K562 (cell line): ENCODE measurements around the gene KRT82. TPM values are rescaled to one million over a fixed set of nuclear protein-coding genes. Genes with fewer than 3 reads are reported as not detected.

Source experiments
- ATAC-seq: fragments of 200-7000 bp; cut with Tn5 transposase; 3 replicates; pipeline ENCODE4 v1.9.1; 2020; ENCODE audit warnings: moderate library complexity
- BruUV-seq: library from RNA; stranded (reverse); fragments of 400-500 nt; replicated peaks from 2 replicates; lab custom pipeline; 2021; lab: Mats Ljungman, UMichigan
- CTCF ChIA-PET: fragments of 300-600 bp; formaldehyde crosslinking; extraction: SDS; loops from one replicate; lab custom pipeline; 2021; ENCODE audit warnings: low intra/inter-chr PET ratio; lab: Yijun Ruan, JAX
- POLR2A ChIA-PET: fragments of 300-600, 350-650 bp; sonication (Branson Sonifier 250); formaldehyde crosslinking; extraction: SDS; loops from one replicate; lab custom pipeline; 2021; ENCODE audit warnings: antibody characterized with exemption, inconsistent platforms; lab: Yijun Ruan, JAX
- DNase-seq, 4 experiments: peaks; one replicate each; pipeline versions ENCODE4 v3.0.0 to v3.0.0-alpha.2; 2011 to 2018; ENCODE audit warnings: low spot score in 3 of 4, mixed read lengths in 3 of 4; ENCODE audit errors: extremely low read depth in 1 of 4
- FAIRE-seq: peaks from 2 replicates; lab custom pipeline; 2011; peaks lifted over from hg19 to GRCh38; lab: Jason Lieb, UNC
- H2AFZ ChIP-seq: 2 replicates; pipeline ENCODE4 v1.6.0; 2011; ENCODE audit warnings: low read depth, low read length, control low read depth, inconsistent platforms
- H3K27ac ChIP-seq: fragments of 200-600 bp; 3 replicates; pipeline ENCODE4 v1.8.0; 2011; ENCODE audit warnings: low read depth, mild to moderate bottlenecking, control low read depth, inconsistent platforms, low read length, moderate library complexity, mixed read lengths; ENCODE audit errors: extremely low read depth
- H3K27me3 ChIP-seq, 2 experiments: fragments of 300-600 bp in 1 of 2; 2 replicates in 1 of 2; 3 replicates in 1 of 2; pipeline versions ENCODE4 v1.6.0 to v1.8.0; 2011; ENCODE audit warnings: inconsistent platforms in 2 of 2, low read length in 2 of 2, mild to moderate bottlenecking in 1 of 2, mixed read lengths in 1 of 2, moderate library complexity in 1 of 2; ENCODE audit not compliant: control insufficient read depth in 2 of 2, insufficient read depth in 2 of 2
- H3K36me3 ChIP-seq: fragments of 300-600 bp; 3 replicates; pipeline ENCODE4 v1.8.0; 2011; ENCODE audit warnings: mild to moderate bottlenecking, low read length, inconsistent platforms; ENCODE audit not compliant: control insufficient read depth, insufficient read depth
- H3K4me1 ChIP-seq, 2 experiments: fragments of 200-600 bp in 1 of 2; replicated peaks in 1 of 2; 2 replicates in 1 of 2; 3 replicates in 1 of 2; pipeline versions ENCODE4 v1.5.1 to v1.8.0; 2011; ENCODE audit warnings: inconsistent platforms in 2 of 2, low read length in 2 of 2, mild to moderate bottlenecking in 1 of 2, mixed read lengths in 1 of 2, moderate library complexity in 1 of 2; ENCODE audit not compliant: control insufficient read depth in 2 of 2, insufficient read depth in 2 of 2
- H3K4me2 ChIP-seq: 2 replicates; pipeline ENCODE4 v1.6.1; 2011; ENCODE audit warnings: low read length, control low read depth, inconsistent platforms, mixed read lengths; ENCODE audit not compliant: insufficient read depth
- H3K4me3 ChIP-seq: fragments of 200-600 bp; sonication (generic), shearing (Covaris generic); 2 replicates; pipeline ENCODE4 v1.5.1; 2016; ENCODE audit warnings: control low read depth, inconsistent platforms
- H3K79me2 ChIP-seq: fragments of 200-600 bp; 3 replicates; pipeline ENCODE4 v1.8.0; 2011; ENCODE audit warnings: low read length, inconsistent platforms; ENCODE audit not compliant: control insufficient read depth, insufficient read depth
- H3K9ac ChIP-seq, 2 experiments: 2 replicates each; pipeline versions ENCODE4 v1.6.0 to v1.6.1; 2011; ENCODE audit warnings: low read depth in 2 of 2, low read length in 2 of 2, control low read depth in 1 of 2, inconsistent platforms in 1 of 2, mild to moderate bottlenecking in 1 of 2, mixed read lengths in 1 of 2; ENCODE audit not compliant: insufficient read depth in 1 of 2
- H3K9me1 ChIP-seq: one replicate; pipeline ENCODE4 v1.6.0; 2011; ENCODE audit warnings: inconsistent platforms, mild to moderate bottlenecking, low read length, moderate library complexity; ENCODE audit not compliant: control insufficient read depth, insufficient read depth
- H3K9me3 ChIP-seq: replicated peaks from 2 replicates; pipeline ENCODE4 v1.5.1; 2011; ENCODE audit warnings: low read depth, low read length, inconsistent platforms; ENCODE audit not compliant: control insufficient read depth, insufficient read depth
- H4K20me1 ChIP-seq: replicated peaks from 2 replicates; pipeline ENCODE4 v1.6.1; 2011; ENCODE audit warnings: low read length, inconsistent platforms, mixed read lengths; ENCODE audit not compliant: control insufficient read depth, insufficient read depth
- CREB3L1 ChIP-seq: fragments of 450-650 bp; IDR thresholded peaks from 2 replicates; pipeline ENCODE4 v1.6.1; 2014; ENCODE audit warnings: low read depth, mild to moderate bottlenecking, moderate library complexity, borderline replicate concordance
- E2F6 ChIP-seq, 2 experiments: IDR thresholded peaks; 2 replicates each; pipeline ENCODE4 v1.6.1; 2011; ENCODE audit warnings: borderline replicate concordance in 1 of 2, control low read depth in 1 of 2, low read depth in 1 of 2, low read length in 1 of 2, mild to moderate bottlenecking in 1 of 2, mixed read lengths in 1 of 2, moderate library complexity in 1 of 2; ENCODE audit not compliant: insufficient read depth in 1 of 2, insufficient read length in 1 of 2, poor library complexity in 1 of 2, severe bottlenecking in 1 of 2; ENCODE audit errors: extremely low read depth in 1 of 2
- ELF4 ChIP-seq: fragments of 450-650 bp; formaldehyde crosslinking; IDR thresholded peaks from 2 replicates; pipeline ENCODE4 v1.4.0; 2022; ENCODE audit warnings: missing genetic modification characterization
- GTF3C2 ChIP-seq: IDR thresholded peaks from 3 replicates; pipeline ENCODE4 v1.6.1; 2011; ENCODE audit warnings: borderline replicate concordance, mild to moderate bottlenecking, moderate library complexity; ENCODE audit not compliant: insufficient read length; ENCODE audit errors: extremely low read depth
- POLR3A ChIP-seq: IDR thresholded peaks from 2 replicates; pipeline ENCODE4 v1.6.1; 2011; ENCODE audit warnings: borderline replicate concordance, mild to moderate bottlenecking, moderate library complexity; ENCODE audit not compliant: insufficient read length, insufficient read depth; ENCODE audit errors: extremely low read depth
- RNF219 ChIP-seq: fragments of 250-450 bp; sonication (Bioruptor Pico); IDR thresholded peaks from 2 replicates; pipeline ENCODE4 v1.5.0; 2022; ENCODE audit warnings: mild to moderate bottlenecking
- SIN3B ChIP-seq: fragments of 450-650 bp; IDR thresholded peaks from 2 replicates; pipeline ENCODE4 v1.6.1; 2017; ENCODE audit warnings: low read depth, mild to moderate bottlenecking, moderate library complexity
- STAT5A ChIP-seq: IDR thresholded peaks from 2 replicates; pipeline ENCODE4 v1.6.1; 2012; ENCODE audit warnings: low read length, inconsistent platforms, borderline replicate concordance
- TAF1 ChIP-seq: IDR thresholded peaks from 2 replicates; pipeline ENCODE4 v1.6.1; 2011; ENCODE audit warnings: mild to moderate bottlenecking, low read length, moderate library complexity; ENCODE audit not compliant: insufficient read depth, control insufficient read depth, severe bottlenecking; ENCODE audit errors: extremely low read depth
- TGIF2 ChIP-seq: sonication (generic); formaldehyde crosslinking; IDR thresholded peaks from 2 replicates; pipeline ENCODE4 v1.8.1; 2022; ENCODE audit warnings: mild to moderate bottlenecking, missing genetic modification reagents, moderate library complexity
- U2AF1 ChIP-seq: fragments of 200-400 bp; formaldehyde crosslinking; optimal IDR thresholded peaks from 2 replicates; pipeline ENCODE3; 2017; ENCODE audit warnings: mild to moderate bottlenecking, low read depth, low read length, moderate library complexity
- ZBED1 ChIP-seq: IDR thresholded peaks from 2 replicates; pipeline ENCODE4 v1.6.1; 2014
- ZNF431 ChIP-seq: sonication (generic); formaldehyde crosslinking; IDR thresholded peaks from 2 replicates; pipeline ENCODE4 v1.8.0; 2022; ENCODE audit warnings: mild to moderate bottlenecking, missing genetic modification reagents
- WGBS: fragments of 100-300 bp; shearing (Covaris generic); methylation state at CpG from one replicate; pipeline ENCODE4 v1.1.6; 2016; ENCODE audit warnings: low coverage, mixed read lengths; ENCODE audit not compliant: insufficient coverage; ENCODE audit errors: missing lambda C conversion rate; 5-methylcytosine and 5-hydroxymethylcytosine counted together
- in situ Hi-C: fragments of 300-500 bp; cut with MboI; formaldehyde crosslinking; loops from 4 replicates; pipeline ENCODE4 v1.15.0; 2018; ENCODE audit warnings: inconsistent platforms, mixed read lengths
- intact Hi-C: fragments of 100-400 bp; cut with micrococcal nuclease; formaldehyde crosslinking; loops from 2 replicates; pipeline ENCODE4 v1.14.2; 2022
- polyA plus RNA-seq, 8 experiments: library from polyadenylated mRNA; depleted of rRNA in 4 of 8; stranded (reverse) in 5 of 8; unstranded in 3 of 8; fragments of >200 nt; fragmentation: Nextera tagmentation in 2 of 8; fragmentation: Illumina TruSeq in 1 of 8; extraction: Ambion mirVana in 2 of 8; extraction: Trizol in 1 of 8; gene quantifications; 2 replicates each; pipeline versions ENCODE4 v1.2.1 to v1.2.3, GENCODE V29; 2011 to 2014; ENCODE audit warnings: inconsistent platforms in 1 of 8, missing spikeins in 1 of 8
- total RNA-seq, 7 experiments: library from RNA; depleted of rRNA in 6 of 7; stranded (reverse); fragments of >200 nt in 6 of 7; fragmentation: Illumina TruSeq in 2 of 7; extraction: Trizol in 2 of 7; gene quantifications; 2 replicates each; pipeline versions ENCODE4 v1.2.1 to v1.2.3, GENCODE V29; 2011 to 2021; ENCODE audit warnings: low replicate concordance in 1 of 7

The KRT82 gene
- total and polyA plus RNA-seq, 9 of the 15 experiments (the other 6 are each of a cell fraction or from before 2014, with no cell fraction given): not detected

GRCh38 chr12:52439845-52440244 is 33.7 kb upstream of the KRT82 start:
- BruUV-seq: no TSS peak
- Histone ChIP-seq H4K20me1 (no peaks in the 10 kb centered on the region), H3K9ac (no peak overlapping the region), H3K9me1 (no peaks in the 10 kb centered on the region), H3K36me3 (no peaks in the 10 kb centered on the region), H3K79me2 (no peaks in the 10 kb centered on the region), H3K27ac (no peak overlapping the region), H2AFZ (no peak overlapping the region), H3K4me3 (no peak overlapping the region), H3K4me2 (no peak overlapping the region), H3K4me1 (no peaks in the 10 kb centered on the region), H3K9me3 (no peaks in the 10 kb centered on the region)
- CTCF ChIA-PET: no interaction called here
- in situ Hi-C loops: no loop called here
- 0% methylated on average over 2 of the region's 2 CpGs for WGBS
- FAIRE-seq: no peak
- POLR2A ChIA-PET: interaction anchor here (1.2 to 1.3 kb wide), 2 partner anchors 10 to 14 kb away, joined by 3 to 4 read pairs; no protein-coding TSS in a partner anchor
- no peak for DNase-seq
- ATAC-seq: no peak
- TF ChIP-seq U2AF1 (no peak), SIN3B (no peak), E2F6 (IDR thresholded peaks at IDR 0.05; ENCODE audit: borderline replicate concordance in 1 of 2, extremely low read depth in 1 of 2, insufficient read depth in 1 of 2, insufficient read length in 1 of 2, low read depth in 1 of 2, low read length in 1 of 2, poor library complexity in 1 of 2, severe bottlenecking in 1 of 2) (no peak), CREB3L1 (no peak), ZNF431 (no peak), ELF4 (CRISPR knock-in tag) (no peak), TAF1 (no peak), ZBED1 (no peak), STAT5A (no peak), POLR3A (no peak), TGIF2 (CRISPR knock-in tag) (no peak), RNF219 (CRISPR knock-in tag) (no peak), GTF3C2 (no peak)
- TF ChIP-seq, all 486 proteins: peak for 0
- intact Hi-C loops: no loop called here
- peaks cover 0 to 27% of the 10 kb centered on the region in 2 experiments for H3K27me3 ChIP-seq
